Fibroblast of lung (primary cell): ENCODE results near the gene ANO10.

Experiments used
- EZH2 ChIP-seq: IDR thresholded peaks from 2 replicates; pipeline ENCODE4 v1.5.1; 2012; ENCODE audit warnings: low read length, control low read depth, mild to moderate bottlenecking; ENCODE audit errors: missing control alignments
- TF ChIP-seq, protein P1 (sequence below), 2 donors: IDR thresholded peaks in 1 of 2; conservative IDR thresholded peaks in 1 of 2; 1 replicate in 1 of 2; 2 replicates in 1 of 2; pipeline ENCODE4 v1.5.1; 2011 to 2012; ENCODE audit warnings: low read length in 2 of 2, control low read depth in 1 of 2, inconsistent platforms in 1 of 2, low read depth in 1 of 2, mild to moderate bottlenecking in 1 of 2

DNA sequence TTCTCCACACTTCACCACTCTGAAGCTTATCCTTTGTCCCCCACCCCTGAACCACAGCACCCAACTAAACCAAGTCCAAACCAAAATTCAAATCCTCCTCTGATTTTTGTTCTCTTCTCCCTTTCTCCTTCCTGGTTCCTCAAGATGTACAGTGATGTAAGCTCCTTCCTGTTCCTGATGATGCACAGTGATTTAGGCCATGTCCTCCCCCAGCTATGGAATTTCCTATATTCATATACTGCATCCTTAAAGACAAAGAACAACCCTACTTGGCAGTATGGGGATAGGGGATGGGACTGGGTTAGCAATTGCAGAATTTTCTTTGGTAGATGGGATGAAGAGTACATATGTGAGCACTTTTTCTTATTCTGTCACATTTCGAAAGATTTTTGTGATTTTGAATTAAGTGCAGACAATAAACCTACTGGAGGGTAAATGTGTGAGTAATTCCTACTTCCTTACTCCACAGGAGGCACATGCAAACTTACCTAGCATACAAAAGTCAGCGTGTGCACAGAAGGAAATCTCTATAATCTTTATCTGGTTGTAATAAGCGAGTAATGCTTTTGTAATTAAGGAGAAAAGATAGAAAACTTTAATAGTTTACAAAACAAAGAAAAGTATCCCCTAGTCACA lies 125.0 kb downstream of the ANO10 start:
- TF ChIP-seq, protein P1, sequence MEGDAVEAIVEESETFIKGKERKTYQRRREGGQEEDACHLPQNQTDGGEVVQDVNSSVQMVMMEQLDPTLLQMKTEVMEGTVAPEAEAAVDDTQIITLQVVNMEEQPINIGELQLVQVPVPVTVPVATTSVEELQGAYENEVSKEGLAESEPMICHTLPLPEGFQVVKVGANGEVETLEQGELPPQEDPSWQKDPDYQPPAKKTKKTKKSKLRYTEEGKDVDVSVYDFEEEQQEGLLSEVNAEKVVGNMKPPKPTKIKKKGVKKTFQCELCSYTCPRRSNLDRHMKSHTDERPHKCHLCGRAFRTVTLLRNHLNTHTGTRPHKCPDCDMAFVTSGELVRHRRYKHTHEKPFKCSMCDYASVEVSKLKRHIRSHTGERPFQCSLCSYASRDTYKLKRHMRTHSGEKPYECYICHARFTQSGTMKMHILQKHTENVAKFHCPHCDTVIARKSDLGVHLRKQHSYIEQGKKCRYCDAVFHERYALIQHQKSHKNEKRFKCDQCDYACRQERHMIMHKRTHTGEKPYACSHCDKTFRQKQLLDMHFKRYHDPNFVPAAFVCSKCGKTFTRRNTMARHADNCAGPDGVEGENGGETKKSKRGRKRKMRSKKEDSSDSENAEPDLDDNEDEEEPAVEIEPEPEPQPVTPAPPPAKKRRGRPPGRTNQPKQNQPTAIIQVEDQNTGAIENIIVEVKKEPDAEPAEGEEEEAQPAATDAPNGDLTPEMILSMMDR (conservative IDR thresholded peaks at IDR 0.05 in 1 of 2, IDR thresholded peaks at IDR 0.05 in 1 of 2; ENCODE audit: low read depth in 1 of 2, low read length in 2 of 2): no peak
- TF ChIP-seq EZH2: no peak
